ENCODE measurements around the gene PYCARD.
"Not testable (repeated sequence)": the region's sequence is repeated elsewhere in the genome, so short reads cannot be mapped to it uniquely, and the experiment has no call there.

PYCARD gene

GRCh38 chr16:31202414-31203375 is at the start of gene PYCARD:
Gene PYCARD, minus strand, starts transcription at chr16:31202760. Its CDS starts 70 bp downstream, at chr16:31202690.
- no peak for TF ChIP-seq CTCF (IDR thresholded peaks at IDR 0.05; ENCODE audit: borderline replicate concordance, insufficient read depth, low read depth, low read length)
- H3K4me3 ChIP-seq (ENCODE audit: low read depth, low read length), result peak within 1 kb of the TSS; percentile 85

GRCh38 chr16:31251435-31251834 is 48.9 kb upstream of the PYCARD start:
- no peak for TF ChIP-seq CTCF (IDR thresholded peaks at IDR 0.05; ENCODE audit: borderline replicate concordance, insufficient read depth, low read depth, low read length)
- no peak overlapping the region for H3K4me3 ChIP-seq (ENCODE audit: low read depth, low read length)

- TF ChIP-seq CTCF (IDR thresholded peaks at IDR 0.05; ENCODE audit: borderline replicate concordance, insufficient read depth, low read depth, low read length), result no peak
These were observed 48.3 kb upstream of the PYCARD start for GRCh38 chr16:31250782-31251384.

GRCh38 chr16:31248344-31248743 is 45.8 kb upstream of the PYCARD start:
- no peak for TF ChIP-seq CTCF (IDR thresholded peaks at IDR 0.05; ENCODE audit: borderline replicate concordance, insufficient read depth, low read depth, low read length)
- no peak overlapping the region for H3K4me3 ChIP-seq (ENCODE audit: low read depth, low read length)

More at GRCh38 chr16:31250782-31251384, 48.3 kb upstream of the PYCARD start:
- H3K4me3 ChIP-seq (ENCODE audit: low read depth, low read length), result no peak overlapping the region

GRCh38 chr16:31246296-31246695 is 43.7 kb upstream of the PYCARD start:
- H3K4me3 ChIP-seq (ENCODE audit: low read depth, low read length), result no peak overlapping the region
- no peak for TF ChIP-seq CTCF (IDR thresholded peaks at IDR 0.05; ENCODE audit: borderline replicate concordance, insufficient read depth, low read depth, low read length)

GRCh38 chr16:31245598-31245997 is 43.0 kb upstream of the PYCARD start:
- H3K4me3 ChIP-seq (ENCODE audit: low read depth, low read length), result not testable (repeated sequence)

GRCh38 chr16:31243734-31244670 is 41.4 kb upstream of the PYCARD start:
- no peak overlapping the region for H3K4me3 ChIP-seq (ENCODE audit: low read depth, low read length)
- no peak for TF ChIP-seq CTCF (IDR thresholded peaks at IDR 0.05; ENCODE audit: borderline replicate concordance, insufficient read depth, low read depth, low read length)

Data from GM12875 (cell line).